ENCODE measurements around the gene CKAP4. TPM values are rescaled to one million over a fixed set of nuclear protein-coding genes. Genes with fewer than 3 reads are reported as not detected.

CKAP4 gene
- total and polyA plus RNA-seq, 2 of the 13 experiments (the other 11 are each of a cell fraction or from before 2014, with no cell fraction given): 39.2 to 70.2 TPM

GRCh38 chr12:106274575-106275121 lies 26.8 kb upstream of the CKAP4 start (continued):
- TF ChIP-seq ZNF574 (CRISPR knock-in tag; IDR thresholded peaks at IDR 0.05): no peak
- TF ChIP-seq NR0B2 (CRISPR knock-in tag; IDR thresholded peaks at IDR 0.05): no peak
- no peak for TF ChIP-seq CBFB (CRISPR knock-in tag; IDR thresholded peaks at IDR 0.05)
- TF ChIP-seq, protein P1, sequence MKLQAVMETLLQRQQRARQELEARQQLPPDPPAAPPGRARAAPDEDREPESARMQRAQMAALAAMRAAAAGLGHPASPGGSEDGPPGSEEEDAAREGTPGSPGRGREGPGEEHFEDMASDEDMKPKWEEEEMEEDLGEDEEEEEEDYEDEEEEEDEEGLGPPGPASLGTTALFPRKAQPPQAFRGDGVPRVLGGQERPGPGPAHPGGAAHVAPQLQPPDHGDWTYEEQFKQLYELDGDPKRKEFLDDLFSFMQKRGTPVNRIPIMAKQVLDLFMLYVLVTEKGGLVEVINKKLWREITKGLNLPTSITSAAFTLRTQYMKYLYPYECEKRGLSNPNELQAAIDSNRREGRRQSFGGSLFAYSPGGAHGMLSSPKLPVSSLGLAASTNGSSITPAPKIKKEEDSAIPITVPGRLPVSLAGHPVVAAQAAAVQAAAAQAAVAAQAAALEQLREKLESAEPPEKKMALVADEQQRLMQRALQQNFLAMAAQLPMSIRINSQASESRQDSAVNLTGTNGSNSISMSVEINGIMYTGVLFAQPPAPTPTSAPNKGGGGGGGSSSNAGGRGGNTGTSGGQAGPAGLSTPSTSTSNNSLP (IDR thresholded peaks at IDR 0.05; ENCODE audit: low read depth, low read length): peak; percentile 50; the same call in 1 of the 2 replicates
- TF ChIP-seq MAFF (IDR thresholded peaks at IDR 0.05; ENCODE audit: low read depth, low read length): no peak
- TF ChIP-seq SMAD9 (CRISPR knock-in tag; IDR thresholded peaks at IDR 0.05): no peak
- no peak for TF ChIP-seq CHD2 (IDR thresholded peaks at IDR 0.05; ENCODE audit: low read depth, low read length)
- TF ChIP-seq GATAD2A (CRISPR knock-in tag; IDR thresholded peaks at IDR 0.05): 0 out of 2 replicates have a peak, but pooled peaks have one; percentile 45
- 0 out of 2 replicates have a peak, but pooled peaks have one; percentile 35 for TF ChIP-seq HDAC2 (CRISPR knock-in tag; IDR thresholded peaks at IDR 0.05)
- TF ChIP-seq BHLHE40 (IDR thresholded peaks at IDR 0.05; ENCODE audit: low read length): peak; percentile 50; the same call in 1 of the 2 replicates
- TF ChIP-seq SP1 (IDR thresholded peaks at IDR 0.05): no peak
- no peak for TF ChIP-seq SP1 (CRISPR knock-in tag; IDR thresholded peaks at IDR 0.05)
- no peak for TF ChIP-seq ZNF225 (CRISPR knock-in tag; IDR thresholded peaks at IDR 0.05)
- 0 out of 2 replicates have a peak, but pooled peaks have one; percentile 27 for TF ChIP-seq RFXANK (CRISPR knock-in tag; IDR thresholded peaks at IDR 0.05)
- no peak for TF ChIP-seq MAZ (IDR thresholded peaks at IDR 0.05; ENCODE audit: borderline replicate concordance, low read depth, low read length)
- no peak; the same call in 1 of the 2 replicates for TF ChIP-seq MAZ (CRISPR knock-in tag; IDR thresholded peaks at IDR 0.05; ENCODE audit: low read depth)
- 0 out of 2 replicates have a peak, but pooled peaks have one; percentile 31 for TF ChIP-seq ZNF3 (CRISPR knock-in tag; IDR thresholded peaks at IDR 0.05)
- no peak for TF ChIP-seq RFX5 (IDR thresholded peaks at IDR 0.05; ENCODE audit: low read depth, low read length)
- TF ChIP-seq ZFX (CRISPR knock-in tag; IDR thresholded peaks at IDR 0.05; ENCODE audit: low read depth): peak; percentile 10; the same call in 1 of the 2 replicates
- no peak for TF ChIP-seq ZNF253 (CRISPR knock-in tag; IDR thresholded peaks at IDR 0.05; ENCODE audit: borderline replicate concordance)
- no peak for TF ChIP-seq TAF15 (IDR thresholded peaks at IDR 0.05; ENCODE audit: low read depth, low read length, poor library complexity, severe bottlenecking)
- TF ChIP-seq KAT7 (CRISPR knock-in tag; IDR thresholded peaks at IDR 0.05; ENCODE audit: borderline replicate concordance): 0 out of 2 replicates have a peak, but pooled peaks have one; percentile 29
- 0 out of 2 replicates have a peak, but pooled peaks have one; percentile 23 for TF ChIP-seq ZNF629 (CRISPR knock-in tag; conservative IDR thresholded peaks at IDR 0.05)
- TF ChIP-seq, protein P2, sequence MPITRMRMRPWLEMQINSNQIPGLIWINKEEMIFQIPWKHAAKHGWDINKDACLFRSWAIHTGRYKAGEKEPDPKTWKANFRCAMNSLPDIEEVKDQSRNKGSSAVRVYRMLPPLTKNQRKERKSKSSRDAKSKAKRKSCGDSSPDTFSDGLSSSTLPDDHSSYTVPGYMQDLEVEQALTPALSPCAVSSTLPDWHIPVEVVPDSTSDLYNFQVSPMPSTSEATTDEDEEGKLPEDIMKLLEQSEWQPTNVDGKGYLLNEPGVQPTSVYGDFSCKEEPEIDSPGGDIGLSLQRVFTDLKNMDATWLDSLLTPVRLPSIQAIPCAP (CRISPR knock-in tag; IDR thresholded peaks at IDR 0.05; ENCODE audit: low read depth): no peak
- no peak for TF ChIP-seq ZNF549 (CRISPR knock-in tag; IDR thresholded peaks at IDR 0.05)

Data from HepG2 (cell line).